UCSD-AML1 (cell line): ENCODE measurements around the gene PYROXD2.
A peak's percentile ranks its signal among the peaks of the same experiment; 100 is the strongest.
"Not testable (repeated sequence)": the region's sequence is repeated elsewhere in the genome, so short reads cannot be mapped to it uniquely, and the experiment has no call there.

Experiments used
- DNase-seq: peaks from one replicate; lab custom pipeline; 2025; ENCODE audit not compliant: unreplicated experiment; lab: John Stamatoyannopoulos, UW

Gene PYROXD2

DNA sequence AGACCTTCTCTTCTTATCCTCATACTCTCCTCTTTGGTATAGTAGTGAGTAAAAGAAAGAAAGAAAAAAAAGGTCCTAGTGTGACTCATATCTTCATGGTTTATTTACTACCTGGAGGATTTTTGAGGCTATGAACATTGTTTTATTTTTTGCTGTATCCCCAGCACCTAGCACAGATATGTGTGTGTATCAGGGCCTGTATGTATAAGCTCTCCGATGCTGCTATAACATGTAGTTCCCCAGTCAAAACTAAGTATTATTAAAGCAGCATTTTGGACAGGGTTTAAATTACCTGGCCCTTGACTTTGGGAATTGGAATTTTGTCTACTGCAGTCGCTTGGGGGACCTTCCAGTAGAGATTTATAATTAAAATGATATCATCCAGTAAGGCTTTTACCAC, 46.3 kb downstream of the PYROXD2 start:
- DNase-seq, result no peak

GRCh38 chr10:98367604-98368451, 47.2 kb downstream of the PYROXD2 start:
- DNase-seq, result no peak

- DNase-seq, result no peak
Measured at GRCh38 chr10:98366062-98366530, 48.9 kb downstream of the PYROXD2 start.

DNA sequence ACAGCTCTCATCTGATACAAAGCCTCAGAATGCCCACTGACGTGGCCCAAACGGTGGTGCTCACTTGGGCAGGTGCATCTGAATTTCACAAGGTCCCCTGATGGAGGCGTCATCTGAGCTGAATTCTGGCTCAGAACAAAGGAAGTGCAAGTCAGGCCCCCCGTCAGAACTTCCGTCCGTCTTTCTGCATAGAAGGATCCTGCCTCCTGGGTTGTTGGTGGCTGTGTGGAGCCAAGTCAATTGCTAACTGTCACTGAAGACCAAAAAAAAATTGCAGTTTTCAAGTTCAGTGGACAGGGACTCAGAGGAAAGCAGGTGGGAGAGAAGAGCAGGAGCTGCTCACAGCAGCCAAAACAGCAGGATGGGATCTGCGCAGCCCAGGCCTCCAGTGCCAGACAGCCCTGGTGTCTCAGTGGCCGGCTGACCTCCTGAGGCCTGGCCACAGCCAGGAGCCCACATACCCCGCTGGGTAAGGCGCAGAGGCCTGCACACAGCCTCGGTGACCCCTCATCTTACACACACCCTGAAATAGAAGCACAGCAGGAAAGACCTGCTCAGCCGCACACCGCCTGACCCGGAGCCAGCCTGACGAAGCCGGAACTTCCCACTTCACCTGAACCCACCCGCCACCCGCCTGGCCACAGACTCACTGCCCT, 49.4 kb downstream of the PYROXD2 start:
- DNase-seq, result no peak

DNA sequence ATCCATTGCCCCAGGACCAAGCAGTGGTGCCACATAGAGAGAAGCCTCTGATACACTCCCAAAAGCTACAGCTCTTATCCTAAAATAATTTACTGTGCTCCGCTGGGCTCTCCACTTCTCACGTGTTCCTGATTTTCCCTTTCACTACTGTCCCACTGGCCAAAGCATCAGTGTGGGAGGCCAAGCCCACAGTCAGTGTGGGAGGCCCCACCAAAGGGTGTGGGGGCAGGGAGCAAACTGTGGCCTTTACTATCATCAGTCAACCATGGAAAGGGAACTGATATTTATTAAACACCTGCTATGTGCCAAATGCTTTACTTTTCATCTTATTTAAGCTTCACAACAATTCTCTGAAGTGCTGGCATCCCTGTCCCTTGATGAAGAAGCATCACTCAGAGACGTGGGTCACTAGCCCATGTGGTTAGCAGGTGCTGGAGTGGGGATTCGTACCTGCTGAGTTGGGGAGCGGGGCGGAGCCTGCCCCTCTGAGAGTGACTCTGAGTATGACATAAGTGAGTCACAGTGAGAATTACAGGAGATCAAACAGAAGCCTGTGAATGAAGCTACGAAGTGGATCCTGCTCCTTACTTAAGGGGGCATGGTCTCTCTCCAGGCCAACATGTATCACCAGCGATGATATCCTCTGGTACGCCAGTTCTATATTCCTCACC, 50.4 kb downstream of the PYROXD2 start:
- DNase-seq, result no peak

DNA sequence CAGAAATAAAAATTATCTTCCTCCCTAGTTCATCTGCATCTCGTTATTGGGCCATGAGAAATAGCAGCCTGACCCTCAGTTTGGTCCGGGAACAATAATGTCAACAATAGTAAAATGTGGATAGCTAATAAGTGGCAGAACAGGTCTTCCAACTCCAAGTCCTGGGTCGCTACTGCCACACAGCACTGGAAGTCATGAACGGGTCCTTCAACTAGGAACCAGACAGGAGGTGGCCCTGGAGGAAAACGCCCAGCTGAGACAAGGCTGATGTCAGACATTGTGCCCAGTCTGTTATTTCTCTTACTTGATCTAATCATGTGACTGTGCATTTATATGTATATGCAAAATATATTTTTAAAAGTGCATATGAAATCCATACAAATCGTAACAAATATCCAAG, 51.8 kb downstream of the PYROXD2 start:
- no peak for DNase-seq

GRCh38 chr10:98361131-98362025, 53.6 kb downstream of the PYROXD2 start:
- DNase-seq, result no peak

GRCh38 chr10:98357194-98357822, 57.7 kb downstream of the PYROXD2 start:
- DNase-seq, result no peak

GRCh38 chr10:98354491-98354890, 60.5 kb downstream of the PYROXD2 start:
- DNase-seq, result no peak

DNA sequence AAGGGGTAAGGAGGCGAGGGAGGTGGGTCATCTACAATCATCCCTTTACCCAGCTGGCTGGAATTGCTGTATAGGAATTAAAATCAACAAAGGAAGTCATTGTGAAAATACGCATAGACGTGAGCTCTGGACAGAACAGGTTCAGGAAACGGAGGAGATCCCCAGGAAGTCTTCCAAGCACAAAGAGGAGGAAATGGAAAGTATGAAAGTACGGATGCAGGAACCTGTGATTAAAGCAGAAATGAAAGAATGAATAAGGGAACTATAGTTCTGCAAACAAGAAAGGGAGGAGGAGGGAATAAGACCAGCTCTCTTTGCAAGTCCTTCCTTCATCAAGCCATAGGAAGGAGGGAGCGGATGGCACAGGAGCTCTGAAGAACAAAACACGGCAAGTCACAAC, 61.8 kb downstream of the PYROXD2 start:
- DNase-seq, result no peak

GRCh38 chr10:98351831-98352402, 63.1 kb downstream of the PYROXD2 start:
- DNase-seq, result no peak

GRCh38 chr10:98349508-98349922, 65.5 kb downstream of the PYROXD2 start:
- DNase-seq, result peak; percentile 21

DNA sequence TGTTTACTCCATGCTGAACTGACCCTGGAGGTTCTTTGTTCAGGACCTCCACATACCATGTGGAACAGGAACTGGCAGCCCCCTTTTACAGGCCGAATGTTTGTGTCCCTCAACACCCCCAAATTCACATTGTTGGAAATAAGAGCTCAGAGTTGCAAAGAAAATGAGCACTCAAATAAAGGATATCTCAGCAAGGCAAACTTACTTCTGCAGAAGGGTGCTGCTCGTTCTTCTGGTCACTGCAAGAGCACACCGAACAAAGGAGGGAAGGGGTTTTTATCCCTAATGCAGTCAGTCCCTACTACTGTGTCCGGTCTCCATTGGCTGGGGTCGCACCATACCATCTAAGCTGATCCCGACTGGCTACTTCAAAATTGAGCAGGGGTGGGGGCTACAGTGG, 68.1 kb downstream of the PYROXD2 start:
- DNase-seq, result no peak

DNA sequence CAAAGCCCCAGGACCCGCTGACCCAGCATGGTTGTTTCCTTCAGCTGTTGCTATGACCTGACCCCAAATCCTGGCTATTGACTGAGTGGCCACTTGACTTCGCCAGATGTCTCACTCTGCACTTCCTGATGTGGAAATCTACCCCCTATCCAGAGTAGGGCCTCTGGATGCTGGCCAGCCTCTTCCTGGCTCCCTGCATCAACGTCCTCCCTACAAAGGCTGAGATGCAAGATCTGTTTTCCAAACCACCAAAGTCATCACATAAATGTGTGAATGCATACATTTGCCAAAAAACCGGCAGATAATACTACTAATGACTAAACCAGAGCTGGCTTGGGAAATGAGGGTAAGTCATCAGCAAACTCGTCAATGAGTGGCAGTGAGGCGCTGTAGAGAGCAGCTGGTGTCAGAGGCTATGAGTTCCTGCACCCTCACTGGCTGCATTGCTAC, 70.4 kb downstream of the PYROXD2 start:
- no peak for DNase-seq

DNA sequence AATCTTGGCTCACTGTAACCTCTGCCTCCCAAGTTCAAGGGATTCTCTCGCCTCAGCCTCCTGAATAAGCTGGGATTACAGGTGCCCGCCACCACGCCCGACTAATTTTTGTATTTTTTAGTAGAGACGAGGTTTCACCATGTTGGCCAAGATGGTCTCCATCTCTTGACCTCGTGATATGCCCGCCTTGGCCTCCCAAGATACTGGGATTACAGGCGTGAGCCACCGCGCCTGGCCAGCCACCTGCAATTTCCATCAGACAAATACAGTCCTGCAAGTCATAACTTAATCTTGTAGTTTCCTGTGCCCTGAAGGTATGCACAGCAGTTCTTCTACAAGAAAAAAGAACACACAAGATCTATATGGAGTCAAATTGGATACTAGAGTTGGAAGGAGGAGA, 73.3 kb downstream of the PYROXD2 start:
- not testable (repeated sequence) for DNase-seq

GRCh38 chr10:98340940-98341310, 74.1 kb downstream of the PYROXD2 start:
- no peak for DNase-seq

DNA sequence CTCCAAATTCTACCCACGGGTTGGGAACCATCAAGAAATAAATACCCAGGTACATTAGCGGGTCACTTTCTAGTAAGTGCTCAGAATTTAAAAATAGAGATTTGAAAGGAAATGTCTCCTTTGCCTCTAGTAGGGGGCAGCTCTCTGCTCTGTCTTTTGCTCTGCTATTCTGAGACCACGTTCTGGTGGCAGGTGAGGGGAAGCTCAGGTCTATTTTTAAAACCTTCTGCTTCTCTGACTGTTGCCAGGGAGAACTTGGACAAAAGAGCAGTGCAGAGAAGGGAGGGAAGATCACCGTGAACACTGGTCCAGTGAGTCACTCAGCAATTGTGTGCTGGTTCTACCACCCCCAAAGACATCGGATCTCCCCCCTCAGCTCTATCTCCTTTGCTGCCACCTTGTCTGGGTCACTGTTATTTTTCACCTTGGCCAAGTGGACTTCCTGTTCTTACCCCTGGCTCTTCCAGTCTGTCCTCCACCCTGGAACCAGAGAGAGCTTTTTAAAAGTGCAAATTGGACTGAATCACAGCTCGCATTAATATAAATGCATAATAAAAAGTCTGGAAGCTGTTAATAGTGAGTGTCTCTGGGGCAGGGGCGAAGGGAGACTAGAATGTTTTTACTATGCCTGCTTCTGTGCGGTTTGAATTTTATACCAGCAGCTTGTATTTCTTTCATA, 74.6 kb downstream of the PYROXD2 start:
- DNase-seq, result no peak

- no peak for DNase-seq
Measured at GRCh38 chr10:98339799-98340198, 75.2 kb downstream of the PYROXD2 start.

- no peak for DNase-seq
Measured at GRCh38 chr10:98338896-98339295, 76.1 kb downstream of the PYROXD2 start.
